Right atrium auricular region (tissue), 2 donors: ENCODE results near the gene NFATC2. TPM values are rescaled to one million over a fixed set of nuclear protein-coding genes. Genes with fewer than 3 reads are reported as not detected.
A peak's percentile ranks its signal among the peaks of the same experiment; 100 is the strongest.

ENCODE experiments used
- DNase-seq: peaks from one replicate; pipeline ENCODE4 v3.0.0-alpha.2; 2019; ENCODE audit warnings: low spot score
- H3K27ac ChIP-seq, 2 donors: fragments of 200-600 bp; sonication (generic); 1 replicate in 1 of 2; 2 replicates in 1 of 2; pipeline ENCODE4 v1.5.1; 2016 to 2019
- H3K27me3 ChIP-seq, 2 donors: fragments of 200-600 bp; sonication (generic); one replicate each; pipeline versions ENCODE4 v1.5.1 to v1.6.0; 2017 to 2019
- H3K36me3 ChIP-seq: fragments of 200-600 bp; sonication (generic); one replicate; pipeline ENCODE4 v1.5.1; 2016
- H3K4me1 ChIP-seq, 2 donors: fragments of 200-600 bp; sonication (generic); one replicate each; pipeline versions ENCODE4 v1.5.1 to v1.6.0; 2017 to 2019
- H3K4me3 ChIP-seq, 2 donors: fragments of 200-600 bp; sonication (generic); 1 replicate in 1 of 2; 2 replicates in 1 of 2; pipeline ENCODE4 v1.5.1; 2017 to 2019; ENCODE audit warnings: mild to moderate bottlenecking in 1 of 2, moderate library complexity in 1 of 2
- H3K9me3 ChIP-seq, 2 donors: fragments of 200-600 bp; sonication (generic); one replicate each; pipeline ENCODE4 v1.5.1; 2019
- total RNA-seq, 2 donors: library from RNA; depleted of rRNA; stranded (reverse); fragments of >200 nt; gene quantifications; one replicate each; pipeline ENCODE4 v1.1.0, GENCODE V29; 2016
- TF ChIP-seq, protein P1 (sequence below), 2 donors: fragments of 200-600 bp; sonication (generic); IDR thresholded peaks; one replicate each; pipeline ENCODE4 v1.5.1; 2019; ENCODE audit warnings: antibody characterized with exemption in 2 of 2

Gene NFATC2
- total RNA-seq, 2 donors from 2014 or later, result 8.6 to 12.5 TPM

DNA sequence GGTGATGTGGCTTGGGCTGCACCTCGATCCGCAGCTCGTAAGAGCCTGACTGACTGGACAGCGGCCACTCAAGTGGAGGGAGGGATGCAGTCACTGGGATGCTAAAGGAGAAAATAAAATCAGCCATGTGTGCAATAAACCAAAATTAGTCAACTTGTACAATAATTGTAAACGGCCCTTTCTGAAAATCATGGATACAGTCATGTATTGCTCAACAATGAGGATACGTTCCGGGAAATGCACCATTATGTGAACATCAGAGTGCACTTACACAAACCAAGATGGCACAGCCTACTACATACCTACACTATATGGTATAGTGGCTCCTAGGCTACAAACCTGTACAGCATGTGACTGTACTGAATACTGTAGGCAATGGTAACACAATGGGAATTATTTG lies 25.7 kb downstream of the NFATC2 start:
- TF ChIP-seq, protein P1, sequence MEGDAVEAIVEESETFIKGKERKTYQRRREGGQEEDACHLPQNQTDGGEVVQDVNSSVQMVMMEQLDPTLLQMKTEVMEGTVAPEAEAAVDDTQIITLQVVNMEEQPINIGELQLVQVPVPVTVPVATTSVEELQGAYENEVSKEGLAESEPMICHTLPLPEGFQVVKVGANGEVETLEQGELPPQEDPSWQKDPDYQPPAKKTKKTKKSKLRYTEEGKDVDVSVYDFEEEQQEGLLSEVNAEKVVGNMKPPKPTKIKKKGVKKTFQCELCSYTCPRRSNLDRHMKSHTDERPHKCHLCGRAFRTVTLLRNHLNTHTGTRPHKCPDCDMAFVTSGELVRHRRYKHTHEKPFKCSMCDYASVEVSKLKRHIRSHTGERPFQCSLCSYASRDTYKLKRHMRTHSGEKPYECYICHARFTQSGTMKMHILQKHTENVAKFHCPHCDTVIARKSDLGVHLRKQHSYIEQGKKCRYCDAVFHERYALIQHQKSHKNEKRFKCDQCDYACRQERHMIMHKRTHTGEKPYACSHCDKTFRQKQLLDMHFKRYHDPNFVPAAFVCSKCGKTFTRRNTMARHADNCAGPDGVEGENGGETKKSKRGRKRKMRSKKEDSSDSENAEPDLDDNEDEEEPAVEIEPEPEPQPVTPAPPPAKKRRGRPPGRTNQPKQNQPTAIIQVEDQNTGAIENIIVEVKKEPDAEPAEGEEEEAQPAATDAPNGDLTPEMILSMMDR (IDR thresholded peaks at IDR 0.05), result no peak
- no peaks in the 10 kb centered on the region for H3K27me3 ChIP-seq
- H3K36me3 ChIP-seq, result peaks cover 7% of the 10 kb centered on the region
- no peaks in the 10 kb centered on the region for H3K9me3 ChIP-seq
- no peak overlapping the region for H3K27ac ChIP-seq
- no peak overlapping the region for H3K4me3 ChIP-seq
- H3K4me1 ChIP-seq, result no peaks in the 10 kb centered on the region
- DNase-seq, result no peak

GRCh38 chr20:51514836-51515235 lies 27.7 kb downstream of the NFATC2 start:
- no peak overlapping the region for H3K27ac ChIP-seq
- DNase-seq, result no peak
- H3K36me3 ChIP-seq, result peaks cover 7% of the 10 kb centered on the region
- no peaks in the 10 kb centered on the region for H3K27me3 ChIP-seq
- H3K4me3 ChIP-seq, result no peak overlapping the region
- TF ChIP-seq, protein P1 (IDR thresholded peaks at IDR 0.05), result no peak
- no peaks in the 10 kb centered on the region for H3K9me3 ChIP-seq
- H3K4me1 ChIP-seq, result peaks cover 0 to 3% of the 10 kb centered on the region in 2 donors

GRCh38 chr20:51514249-51514648 lies 28.3 kb downstream of the NFATC2 start:
- Histone ChIP-seq H3K27ac (no peak overlapping the region), H3K4me3 (no peak overlapping the region), H3K4me1 (peaks cover 0 to 9% of the 10 kb centered on the region in 2 donors), H3K9me3 (no peaks in the 10 kb centered on the region), H3K27me3 (no peaks in the 10 kb centered on the region), H3K36me3 (peaks cover 7% of the 10 kb centered on the region)
- TF ChIP-seq, protein P1 (IDR thresholded peaks at IDR 0.05), result no peak
- no peak for DNase-seq

GRCh38 chr20:51513545-51513944 lies 29.0 kb downstream of the NFATC2 start:
- peaks cover 0 to 16% of the 10 kb centered on the region in 2 donors for H3K4me1 ChIP-seq

GRCh38 chr20:51512645-51513044 lies 29.9 kb downstream of the NFATC2 start:
- H3K27ac ChIP-seq, result peak overlapping the region in 1 of 2 donors; percentile 19
- TF ChIP-seq, protein P1 (IDR thresholded peaks at IDR 0.05), result no peak
- H3K9me3 ChIP-seq, result no peaks in the 10 kb centered on the region
- DNase-seq, result no peak
- peaks cover 0 to 25% of the 10 kb centered on the region in 2 donors for H3K4me1 ChIP-seq
- H3K4me3 ChIP-seq, result no peak overlapping the region
- peaks cover 7% of the 10 kb centered on the region for H3K36me3 ChIP-seq
- H3K27me3 ChIP-seq, result no peaks in the 10 kb centered on the region

More at GRCh38 chr20:51513545-51513944, 29.0 kb downstream of the NFATC2 start:
- H3K27ac ChIP-seq, result no peak overlapping the region
- no peak for DNase-seq
- no peaks in the 10 kb centered on the region for H3K9me3 ChIP-seq
- H3K27me3 ChIP-seq, result no peaks in the 10 kb centered on the region
- TF ChIP-seq, protein P1 (IDR thresholded peaks at IDR 0.05), result no peak
- H3K36me3 ChIP-seq, result peaks cover 7% of the 10 kb centered on the region
- H3K4me3 ChIP-seq, result no peak overlapping the region
